ENCODE data around the gene NLGN1. TPM values are rescaled to one million over a fixed set of nuclear protein-coding genes. Genes with fewer than 3 reads are reported as not detected.
A peak's percentile ranks its signal among the peaks of the same experiment; 100 is the strongest.
"Not testable (repeated sequence)": the region's sequence is repeated elsewhere in the genome, so short reads cannot be mapped to it uniquely, and the experiment has no call there.

NLGN1 gene
- total and polyA plus RNA-seq, 9 of the 15 experiments (the other 6 are each of a cell fraction or from before 2014, with no cell fraction given): under 0.01 to 0.01 TPM; not detected in 7

- CTCF ChIA-PET (ENCODE audit: low intra/inter-chr PET ratio): no interaction called here
- peak in 2 of 4 experiments; percentile 6 to 10 for DNase-seq (ENCODE audit: extremely low read depth in 1 of 4, low spot score in 3 of 4)
- no TSS peak for BruUV-seq (replicated peaks)
- intact Hi-C loops (cut with micrococcal nuclease) (no loop called here), in situ Hi-C loops (cut with MboI) (no loop called here)
- no peaks in the 10 kb centered on the region for H3K9me1 ChIP-seq (ENCODE audit: control insufficient read depth, insufficient read depth, low read length)
- H3K4me1 ChIP-seq (replicated peaks in 1 of 2; ENCODE audit: control insufficient read depth in 2 of 2, insufficient read depth in 2 of 2, low read length in 2 of 2): no peaks in the 10 kb centered on the region
- H3K9ac ChIP-seq (ENCODE audit: insufficient read depth in 1 of 2, low read depth in 2 of 2, low read length in 2 of 2): no peak overlapping the region
- H3K4me3 ChIP-seq: no peak overlapping the region
- H3K4me2 ChIP-seq (ENCODE audit: insufficient read depth, low read length): no peak overlapping the region
- no peaks in the 10 kb centered on the region for H4K20me1 ChIP-seq (replicated peaks; ENCODE audit: control insufficient read depth, insufficient read depth, low read length)
- no peak for FAIRE-seq
- no peaks in the 10 kb centered on the region for H3K27me3 ChIP-seq (ENCODE audit: control insufficient read depth in 2 of 2, insufficient read depth in 2 of 2, low read length in 2 of 2)
- H3K27ac ChIP-seq (ENCODE audit: extremely low read depth, low read depth, low read length): no peak overlapping the region
- POLR2A ChIA-PET: interaction anchor here (0.5 kb wide), 1 partner anchor 1885 kb away, joined by 3 read pairs; no protein-coding TSS in a partner anchor
- no peaks in the 10 kb centered on the region for H3K36me3 ChIP-seq (ENCODE audit: control insufficient read depth, insufficient read depth, low read length)
- no peak overlapping the region for H2AFZ ChIP-seq (ENCODE audit: low read depth, low read length)
- H3K79me2 ChIP-seq (ENCODE audit: control insufficient read depth, insufficient read depth, low read length): no peaks in the 10 kb centered on the region
- H3K9me3 ChIP-seq (replicated peaks; ENCODE audit: control insufficient read depth, insufficient read depth, low read depth, low read length): no peaks in the 10 kb centered on the region
- ATAC-seq: no peak
- TF ChIP-seq ZHX1 (conservative IDR thresholded peaks at IDR 0.05; ENCODE audit: low read length) (no peak), CBFA2T3 (IDR thresholded peaks at IDR 0.05) (0 out of 2 replicates have a peak, but pooled peaks have one; percentile 3)
Observed at GRCh38 chr3:173351886-173352285, 45.7 kb upstream of the NLGN1 start.

GRCh38 chr3:173353137-173353536, 44.4 kb upstream of the NLGN1 start:
- CTCF ChIA-PET (ENCODE audit: low intra/inter-chr PET ratio): not testable (repeated sequence)

More at GRCh38 chr3:173353137-173353536, 44.4 kb upstream of the NLGN1 start:
- DNase-seq (ENCODE audit: extremely low read depth in 1 of 4, low spot score in 3 of 4); H3K9me1 ChIP-seq (ENCODE audit: control insufficient read depth, insufficient read depth, low read length); POLR2A ChIA-PET; H3K9me3 ChIP-seq (replicated peaks; ENCODE audit: control insufficient read depth, insufficient read depth, low read depth, low read length); H3K4me1 ChIP-seq (replicated peaks in 1 of 2; ENCODE audit: control insufficient read depth in 2 of 2, insufficient read depth in 2 of 2, low read length in 2 of 2); H4K20me1 ChIP-seq (replicated peaks; ENCODE audit: control insufficient read depth, insufficient read depth, low read length); H3K79me2 ChIP-seq (ENCODE audit: control insufficient read depth, insufficient read depth, low read length); H3K27me3 ChIP-seq (ENCODE audit: control insufficient read depth in 2 of 2, insufficient read depth in 2 of 2, low read length in 2 of 2); FAIRE-seq; H3K27ac ChIP-seq (ENCODE audit: extremely low read depth, low read depth, low read length); in situ Hi-C loops (cut with MboI); H3K9ac ChIP-seq (ENCODE audit: insufficient read depth in 1 of 2, low read depth in 2 of 2, low read length in 2 of 2); intact Hi-C loops (cut with micrococcal nuclease); H3K4me3 ChIP-seq; BruUV-seq (replicated peaks); H3K4me2 ChIP-seq (ENCODE audit: insufficient read depth, low read length); H3K36me3 ChIP-seq (ENCODE audit: control insufficient read depth, insufficient read depth, low read length); ATAC-seq; H2AFZ ChIP-seq (ENCODE audit: low read depth, low read length): not testable (repeated sequence)
- whole genome bisulfite sequencing (ENCODE audit: insufficient coverage, low coverage, missing lambda C conversion rate): 0% methylated on average over 2 of the region's 2 CpGs
